Stimulated activated CD8-positive, alpha-beta memory T cell treated with anti-CD3 and anti-CD28 coated beads, Interleukin-7, amount 100 ng/mL, for 4 hours (primary cell): ENCODE measurements around the gene PTPN7.
"Not testable (repeated sequence)": the region's sequence is repeated elsewhere in the genome, so short reads cannot be mapped to it uniquely, and the experiment has no call there.

Experiments used
- DNase-seq, 2 donors: peaks; one replicate each; pipeline ENCODE4 v3.0.0-alpha.2; 2020; ENCODE audit warnings: low read depth in 2 of 2

PTPN7 gene

GRCh38 chr1:202160377-202160940 is at the start of gene PTPN7:
PTPN7 (minus strand) TSS chr1:202160602; CDS start chr1:202159402, 1,200 bp downstream.
- DNase-seq, result peak; percentile 84 to 85

- no peak for DNase-seq
Measured at GRCh38 chr1:202208351-202208857, 48.0 kb upstream of the PTPN7 start.

GRCh38 chr1:202207292-202207691 is 46.9 kb upstream of the PTPN7 start:
- DNase-seq, result no peak

- no peak for DNase-seq
Measured at GRCh38 chr1:202205523-202206190, 45.3 kb upstream of the PTPN7 start.

GRCh38 chr1:202204065-202204464 is 43.7 kb upstream of the PTPN7 start:
- no peak for DNase-seq

GRCh38 chr1:202203238-202204039 is 43.0 kb upstream of the PTPN7 start:
- peak; percentile 16 to 26 for DNase-seq

GRCh38 chr1:202202500-202203168 is 42.2 kb upstream of the PTPN7 start:
- no peak for DNase-seq

- no peak for DNase-seq
Measured at GRCh38 chr1:202201971-202202370, 41.6 kb upstream of the PTPN7 start.

GRCh38 chr1:202201266-202201665 is 40.9 kb upstream of the PTPN7 start:
- no peak for DNase-seq

GRCh38 chr1:202200669-202201068 is 40.3 kb upstream of the PTPN7 start:
- DNase-seq, result no peak

GRCh38 chr1:202200112-202200548 is 39.7 kb upstream of the PTPN7 start:
- DNase-seq, result no peak

- DNase-seq, result no peak
Measured at GRCh38 chr1:202199040-202199889, 38.9 kb upstream of the PTPN7 start.

GRCh38 chr1:202198366-202198724 is 37.9 kb upstream of the PTPN7 start:
- DNase-seq, result no peak

GRCh38 chr1:202197653-202198365 is 37.4 kb upstream of the PTPN7 start:
- peak; percentile 16 to 19 for DNase-seq

GRCh38 chr1:202194328-202194648 is 33.9 kb upstream of the PTPN7 start:
- no peak for DNase-seq

GRCh38 chr1:202193614-202194327 is 33.4 kb upstream of the PTPN7 start, which contains the start of gene LGR6:
LGR6 (plus strand) TSS chr1:202193799; CDS start chr1:202193990, 191 bp downstream.
- no peak for DNase-seq

- DNase-seq, result peak in 1 of 2 donors; percentile 37
Measured at GRCh38 chr1:202192770-202193613, 32.6 kb upstream of the PTPN7 start.

GRCh38 chr1:202191391-202191790 is 31.0 kb upstream of the PTPN7 start:
- DNase-seq, result not testable (repeated sequence)
